Measurements from ENCODE around the gene SCTR. TPM values are rescaled to one million over a fixed set of nuclear protein-coding genes. Genes with fewer than 3 reads are reported as not detected.
A peak's percentile ranks its signal among the peaks of the same experiment; 100 is the strongest.

The SCTR gene
- total and polyA plus RNA-seq, 2 of the 13 experiments (the other 11 are each of a cell fraction or from before 2014, with no cell fraction given), result not detected

DNA sequence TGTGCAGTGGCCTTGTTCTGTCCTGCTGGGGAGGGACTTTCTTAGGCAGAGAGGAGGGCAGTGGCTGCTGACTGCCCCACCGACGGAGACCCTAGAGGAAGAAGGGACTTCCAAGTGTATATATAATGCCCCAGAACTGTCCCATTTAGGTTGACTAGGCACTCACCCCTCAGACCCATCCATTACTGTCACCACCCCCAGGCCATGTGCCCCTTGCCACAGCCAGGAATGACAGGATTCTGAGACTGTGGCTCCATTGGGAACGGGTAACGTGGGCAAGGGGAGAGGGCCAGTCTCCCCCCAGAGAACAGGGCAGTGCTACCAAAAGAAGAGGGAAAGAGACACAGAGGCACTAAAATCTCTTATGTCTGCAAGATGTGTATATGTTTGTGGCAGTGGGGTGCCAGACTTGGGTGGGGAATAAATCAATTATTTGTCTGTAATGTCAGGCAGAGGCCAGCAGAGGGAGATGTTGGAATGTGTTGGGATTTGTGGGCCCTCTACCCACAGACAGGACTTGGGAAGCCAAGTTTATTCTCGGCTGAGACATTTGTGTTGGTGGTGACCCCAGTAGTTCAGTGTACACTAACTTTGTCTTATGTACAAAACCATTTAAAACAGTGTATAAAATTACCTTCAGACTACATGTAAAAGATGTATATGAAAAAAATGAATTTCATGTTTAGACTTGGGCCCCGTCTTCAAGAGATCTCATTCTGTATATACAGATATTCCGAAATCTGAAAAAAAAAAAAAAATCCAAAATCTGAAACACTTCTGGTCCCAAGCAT, 116.7 kb downstream of the SCTR start (continued):
- TF ChIP-seq, protein P1, sequence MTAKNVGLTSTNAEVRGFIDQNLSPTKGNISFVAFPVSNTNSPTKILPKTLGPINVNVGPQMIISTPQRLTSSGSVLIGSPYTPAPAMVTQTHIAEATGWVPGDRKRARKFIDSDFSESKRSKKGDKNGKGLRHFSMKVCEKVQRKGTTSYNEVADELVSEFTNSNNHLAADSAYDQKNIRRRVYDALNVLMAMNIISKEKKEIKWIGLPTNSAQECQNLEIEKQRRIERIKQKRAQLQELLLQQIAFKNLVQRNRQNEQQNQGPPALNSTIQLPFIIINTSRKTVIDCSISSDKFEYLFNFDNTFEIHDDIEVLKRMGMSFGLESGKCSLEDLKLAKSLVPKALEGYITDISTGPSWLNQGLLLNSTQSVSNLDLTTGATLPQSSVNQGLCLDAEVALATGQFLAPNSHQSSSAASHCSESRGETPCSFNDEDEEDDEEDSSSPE (CRISPR knock-in tag; IDR thresholded peaks at IDR 0.05), result no peak
- TF ChIP-seq ZNF747 (CRISPR knock-in tag; IDR thresholded peaks at IDR 0.05; ENCODE audit: borderline replicate concordance) (peak; percentile 55; the same call in 1 of the 2 replicates), ZNF75D (CRISPR knock-in tag; IDR thresholded peaks at IDR 0.05; ENCODE audit: borderline replicate concordance) (no peak), ZNF891 (CRISPR knock-in tag; IDR thresholded peaks at IDR 0.05) (no peak), ZNF44 (CRISPR knock-in tag; IDR thresholded peaks at IDR 0.05) (peak; percentile 82; the same call in 1 of the 2 replicates), CBFB (CRISPR knock-in tag; IDR thresholded peaks at IDR 0.05) (0 out of 2 replicates have a peak, but pooled peaks have one; percentile 20), NFIB (CRISPR knock-in tag; IDR thresholded peaks at IDR 0.05; ENCODE audit: borderline replicate concordance) (no peak), ZFX (CRISPR knock-in tag; IDR thresholded peaks at IDR 0.05; ENCODE audit: low read depth) (peak; percentile 46; the same call in 1 of the 2 replicates), ZNF224 (CRISPR knock-in tag; IDR thresholded peaks at IDR 0.05) (no peak), SMARCE1 (IDR thresholded peaks at IDR 0.05; ENCODE audit: borderline replicate concordance) (no peak), SRF (IDR thresholded peaks at IDR 0.05; ENCODE audit: low read depth, low read length) (no peak), ZNF670 (CRISPR knock-in tag; IDR thresholded peaks at IDR 0.05; ENCODE audit: borderline replicate concordance) (no peak), GFI1 (CRISPR knock-in tag; IDR thresholded peaks at IDR 0.05; ENCODE audit: borderline replicate concordance) (no peak), CC2D1A (CRISPR knock-in tag; IDR thresholded peaks at IDR 0.05) (0 out of 2 replicates have a peak, but pooled peaks have one; percentile 66), ZNF17 (CRISPR knock-in tag; IDR thresholded peaks at IDR 0.05) (no peak), ZFP82 (CRISPR knock-in tag; IDR thresholded peaks at IDR 0.05; ENCODE audit: borderline replicate concordance) (no peak), ZNF446 (CRISPR knock-in tag; IDR thresholded peaks at IDR 0.05) (no peak), TBX3 (IDR thresholded peaks at IDR 0.05; ENCODE audit: borderline replicate concordance) (no peak), ZFP41 (CRISPR knock-in tag; IDR thresholded peaks at IDR 0.05; ENCODE audit: borderline replicate concordance) (no peak), NCOA2 (CRISPR knock-in tag; IDR thresholded peaks at IDR 0.05) (no peak), SIN3B (IDR thresholded peaks at IDR 0.05; ENCODE audit: low read length) (no peak)
- TF ChIP-seq, protein P2, sequence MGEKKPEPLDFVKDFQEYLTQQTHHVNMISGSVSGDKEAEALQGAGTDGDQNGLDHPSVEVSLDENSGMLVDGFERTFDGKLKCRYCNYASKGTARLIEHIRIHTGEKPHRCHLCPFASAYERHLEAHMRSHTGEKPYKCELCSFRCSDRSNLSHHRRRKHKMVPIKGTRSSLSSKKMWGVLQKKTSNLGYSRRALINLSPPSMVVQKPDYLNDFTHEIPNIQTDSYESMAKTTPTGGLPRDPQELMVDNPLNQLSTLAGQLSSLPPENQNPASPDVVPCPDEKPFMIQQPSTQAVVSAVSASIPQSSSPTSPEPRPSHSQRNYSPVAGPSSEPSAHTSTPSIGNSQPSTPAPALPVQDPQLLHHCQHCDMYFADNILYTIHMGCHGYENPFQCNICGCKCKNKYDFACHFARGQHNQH (CRISPR knock-in tag; IDR thresholded peaks at IDR 0.05), result no peak
- TF ChIP-seq, protein P3, sequence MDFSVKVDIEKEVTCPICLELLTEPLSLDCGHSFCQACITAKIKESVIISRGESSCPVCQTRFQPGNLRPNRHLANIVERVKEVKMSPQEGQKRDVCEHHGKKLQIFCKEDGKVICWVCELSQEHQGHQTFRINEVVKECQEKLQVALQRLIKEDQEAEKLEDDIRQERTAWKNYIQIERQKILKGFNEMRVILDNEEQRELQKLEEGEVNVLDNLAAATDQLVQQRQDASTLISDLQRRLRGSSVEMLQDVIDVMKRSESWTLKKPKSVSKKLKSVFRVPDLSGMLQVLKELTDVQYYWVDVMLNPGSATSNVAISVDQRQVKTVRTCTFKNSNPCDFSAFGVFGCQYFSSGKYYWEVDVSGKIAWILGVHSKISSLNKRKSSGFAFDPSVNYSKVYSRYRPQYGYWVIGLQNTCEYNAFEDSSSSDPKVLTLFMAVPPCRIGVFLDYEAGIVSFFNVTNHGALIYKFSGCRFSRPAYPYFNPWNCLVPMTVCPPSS (IDR thresholded peaks at IDR 0.05), result no peak
- TF ChIP-seq, protein P4, sequence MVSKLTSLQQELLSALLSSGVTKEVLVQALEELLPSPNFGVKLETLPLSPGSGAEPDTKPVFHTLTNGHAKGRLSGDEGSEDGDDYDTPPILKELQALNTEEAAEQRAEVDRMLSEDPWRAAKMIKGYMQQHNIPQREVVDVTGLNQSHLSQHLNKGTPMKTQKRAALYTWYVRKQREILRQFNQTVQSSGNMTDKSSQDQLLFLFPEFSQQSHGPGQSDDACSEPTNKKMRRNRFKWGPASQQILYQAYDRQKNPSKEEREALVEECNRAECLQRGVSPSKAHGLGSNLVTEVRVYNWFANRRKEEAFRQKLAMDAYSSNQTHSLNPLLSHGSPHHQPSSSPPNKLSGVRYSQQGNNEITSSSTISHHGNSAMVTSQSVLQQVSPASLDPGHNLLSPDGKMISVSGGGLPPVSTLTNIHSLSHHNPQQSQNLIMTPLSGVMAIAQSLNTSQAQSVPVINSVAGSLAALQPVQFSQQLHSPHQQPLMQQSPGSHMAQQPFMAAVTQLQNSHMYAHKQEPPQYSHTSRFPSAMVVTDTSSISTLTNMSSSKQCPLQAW (CRISPR knock-in tag; IDR thresholded peaks at IDR 0.05), result 0 out of 2 replicates have a peak, but pooled peaks have one; percentile 61
- TF ChIP-seq, protein P5, sequence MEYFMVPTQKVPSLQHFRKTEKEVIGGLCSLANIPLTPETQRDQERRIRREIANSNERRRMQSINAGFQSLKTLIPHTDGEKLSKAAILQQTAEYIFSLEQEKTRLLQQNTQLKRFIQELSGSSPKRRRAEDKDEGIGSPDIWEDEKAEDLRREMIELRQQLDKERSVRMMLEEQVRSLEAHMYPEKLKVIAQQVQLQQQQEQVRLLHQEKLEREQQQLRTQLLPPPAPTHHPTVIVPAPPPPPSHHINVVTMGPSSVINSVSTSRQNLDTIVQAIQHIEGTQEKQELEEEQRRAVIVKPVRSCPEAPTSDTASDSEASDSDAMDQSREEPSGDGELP (IDR thresholded peaks at IDR 0.05; ENCODE audit: borderline replicate concordance, low read depth), result 0 out of 2 replicates have a peak, but pooled peaks have one; percentile 20
